HepG2 (cell line): ENCODE measurements around the gene IL17C. TPM values are rescaled to one million over a fixed set of nuclear protein-coding genes. Genes with fewer than 3 reads are reported as not detected.

Experiments
- ATAC-seq: fragments of 200-7000 bp; cut with Tn5 transposase; 3 replicates; pipeline ENCODE4 v1.9.1; 2020; ENCODE audit warnings: mild to moderate bottlenecking, moderate library complexity
- BruUV-seq: library from RNA; stranded (reverse); fragments of 400-500 nt; replicated peaks from 2 replicates; lab custom pipeline; 2021; lab: Mats Ljungman, UMichigan
- CTCF ChIA-PET: fragments of 300-600 bp; formaldehyde crosslinking; extraction: SDS; loops from one replicate; lab custom pipeline; 2021; ENCODE audit warnings: low total read pairs, inconsistent platforms, low intra/inter-chr PET ratio; lab: Yijun Ruan, JAX
- POLR2A ChIA-PET: fragments of 350-600 bp; sonication (Branson Sonifier 250); formaldehyde crosslinking; loops from one replicate; lab custom pipeline; 2020; ENCODE audit warnings: antibody characterized with exemption, inconsistent platforms; lab: Yijun Ruan, JAX
- DNase-seq: peaks from one replicate; pipeline ENCODE4 v3.0.0-alpha.2; 2015; ENCODE audit warnings: low spot score
- FAIRE-seq: peaks from 3 replicates; lab custom pipeline; 2011; peaks lifted over from hg19 to GRCh38; lab: Jason Lieb, UNC
- H2AFZ ChIP-seq: one replicate; pipeline ENCODE4 v1.6.1; 2011; ENCODE audit warnings: low read length, inconsistent platforms
- H3K27ac ChIP-seq: fragments of 300-600 bp; 3 replicates; pipeline ENCODE4 v1.8.0; 2011; ENCODE audit warnings: mixed run types, mild to moderate bottlenecking, mixed read lengths, low read length, inconsistent platforms; ENCODE audit not compliant: insufficient read depth; ENCODE audit errors: extremely low read length
- H3K27me3 ChIP-seq, 2 experiments: fragments of 200-600 bp in 1 of 2; 2 replicates in 1 of 2; 3 replicates in 1 of 2; pipeline versions ENCODE4 v1.6.0 to v1.8.0; 2011; ENCODE audit warnings: low read length in 2 of 2, mild to moderate bottlenecking in 2 of 2, moderate library complexity in 2 of 2, inconsistent platforms in 1 of 2; ENCODE audit not compliant: insufficient read depth in 2 of 2, control insufficient read depth in 1 of 2
- H3K36me3 ChIP-seq, 2 experiments: fragments of 200-600 bp in 1 of 2; replicated peaks in 1 of 2; 2 replicates in 1 of 2; 3 replicates in 1 of 2; pipeline versions ENCODE4 v1.5.1 to v1.8.0; 2011; ENCODE audit warnings: low read length in 2 of 2, inconsistent platforms in 1 of 2; ENCODE audit not compliant: insufficient read depth in 2 of 2, control insufficient read depth in 1 of 2
- H3K4me1 ChIP-seq: 2 replicates; pipeline ENCODE4 v1.5.1; 2012; ENCODE audit warnings: low read length, inconsistent platforms; ENCODE audit not compliant: insufficient read depth
- H3K4me2 ChIP-seq: 2 replicates; pipeline ENCODE4 v1.6.0; 2011; ENCODE audit warnings: low read depth, low read length, inconsistent platforms
- H3K4me3 ChIP-seq, 3 experiments: fragments of 200-600 bp in 1 of 3; sonication (generic), shearing (Covaris generic) in 1 of 3; replicated peaks in 1 of 3; 2 replicates each; pipeline ENCODE4 v1.5.1; 2011 to 2016; ENCODE audit warnings: low read length in 3 of 3, inconsistent platforms in 2 of 3, low read depth in 2 of 3, mild to moderate bottlenecking in 2 of 3, control low read depth in 1 of 3, mixed read lengths in 1 of 3; ENCODE audit not compliant: insufficient read depth in 1 of 3
- H3K79me2 ChIP-seq: one replicate; pipeline ENCODE4 v1.6.1; 2011; ENCODE audit warnings: low read length, inconsistent platforms; ENCODE audit not compliant: insufficient read depth
- H3K9ac ChIP-seq: 2 replicates; pipeline ENCODE4 v1.6.0; 2011; ENCODE audit warnings: mild to moderate bottlenecking, low read depth, low read length, inconsistent platforms; ENCODE audit not compliant: insufficient read depth
- H3K9me3 ChIP-seq: 2 replicates; pipeline ENCODE4 v1.5.1; 2012; ENCODE audit warnings: mild to moderate bottlenecking, low read length
- H4K20me1 ChIP-seq: 2 replicates; pipeline ENCODE4 v1.6.0; 2011; ENCODE audit warnings: inconsistent platforms, mild to moderate bottlenecking, low read length, moderate library complexity; ENCODE audit not compliant: insufficient read depth
- FOXP1 ChIP-seq, 2 experiments: fragments of 450-650 bp in 1 of 2; IDR thresholded peaks; 2 replicates each; pipeline ENCODE4 v1.6.1; 2017 to 2018; ENCODE audit warnings: antibody characterized with exemption in 1 of 2
- HOXA3 ChIP-seq: sonication (generic); formaldehyde crosslinking; IDR thresholded peaks from 2 replicates; pipeline ENCODE4 v1.5.0; 2020; ENCODE audit warnings: missing genetic modification reagents
- KLF13 ChIP-seq: sonication (generic); formaldehyde crosslinking; IDR thresholded peaks from 2 replicates; pipeline ENCODE4 v1.4.0; 2020; ENCODE audit warnings: mild to moderate bottlenecking, missing genetic modification reagents
- MTA1 ChIP-seq: sonication (generic); formaldehyde crosslinking; IDR thresholded peaks from 2 replicates; pipeline ENCODE4 v1.4.0; 2020; ENCODE audit warnings: missing genetic modification reagents, mild to moderate bottlenecking, borderline replicate concordance
- NCOR1 ChIP-seq: fragments of 200-600 bp; sonication (generic); IDR thresholded peaks from 2 replicates; pipeline ENCODE4 v1.7.0; 2017; ENCODE audit warnings: antibody characterized with exemption, low read length, borderline replicate concordance
- NFRKB ChIP-seq: fragments of 450-650 bp; IDR thresholded peaks from 2 replicates; pipeline ENCODE4 v1.6.1; 2017
- PCBP2 ChIP-seq: fragments of 200-400 bp; formaldehyde crosslinking; optimal IDR thresholded peaks from 2 replicates; pipeline ENCODE3; 2018; ENCODE audit warnings: low read length, low read depth; ENCODE audit not compliant: poor library complexity, severe bottlenecking
- TBX3 ChIP-seq: fragments of 450-650 bp; IDR thresholded peaks from 2 replicates; pipeline ENCODE4 v1.6.1; 2017; ENCODE audit warnings: antibody characterized with exemption, mild to moderate bottlenecking, inconsistent platforms, borderline replicate concordance
- ZBTB4 ChIP-seq: sonication (generic); formaldehyde crosslinking; IDR thresholded peaks from 2 replicates; pipeline ENCODE4 v1.4.0; 2020; ENCODE audit warnings: missing genetic modification reagents, mild to moderate bottlenecking, borderline replicate concordance
- ZNF225 ChIP-seq: sonication (generic); formaldehyde crosslinking; IDR thresholded peaks from 2 replicates; pipeline ENCODE4 v1.4.0; 2020; ENCODE audit warnings: mild to moderate bottlenecking, missing genetic modification reagents
- ZNF276 ChIP-seq: sonication (generic); formaldehyde crosslinking; IDR thresholded peaks from 2 replicates; pipeline ENCODE4 v1.4.0; 2020; ENCODE audit warnings: mild to moderate bottlenecking, low read depth, missing genetic modification reagents
- ZNF607 ChIP-seq: sonication (generic); formaldehyde crosslinking; IDR thresholded peaks from 2 replicates; pipeline ENCODE4 v1.5.1; 2020; ENCODE audit warnings: missing genetic modification reagents, mild to moderate bottlenecking, borderline replicate concordance
- ZNF747 ChIP-seq: sonication (generic); formaldehyde crosslinking; IDR thresholded peaks from 2 replicates; pipeline ENCODE4 v1.8.1; 2023; ENCODE audit warnings: missing genetic modification reagents, mild to moderate bottlenecking, borderline replicate concordance
- ZNF839 ChIP-seq: sonication (generic); formaldehyde crosslinking; IDR thresholded peaks from 2 replicates; pipeline ENCODE4 v1.4.0; 2020; ENCODE audit warnings: missing genetic modification reagents, mild to moderate bottlenecking, borderline replicate concordance
- WGBS: methylation state at CpG from one replicate; pipeline ENCODE4 v1.1.6; 2017; ENCODE audit warnings: low lambda C conversion rate; 5-methylcytosine and 5-hydroxymethylcytosine counted together
- in situ Hi-C: cut with HindIII; loops from 2 replicates; pipeline ENCODE4 v1.10.0; 2017; ENCODE audit warnings: low pct_unique_long_range_greater_than_20kb; ENCODE audit not compliant: extremely low pct_ligation_motif_present
- intact Hi-C: fragments of 100-400 bp; cut with micrococcal nuclease; formaldehyde crosslinking; loops from one replicate; pipeline ENCODE4 v1.10.0; 2022; ENCODE audit not compliant: unreplicated experiment
- polyA plus RNA-seq, 8 experiments: library from polyadenylated mRNA; depleted of rRNA in 3 of 8; stranded (reverse) in 7 of 8; unstranded in 1 of 8; fragments of >200 nt; fragmentation: Illumina TruSeq in 4 of 8; extraction: Trizol in 4 of 8; gene quantifications; 2 replicates each; pipeline versions ENCODE4 v1.2.1 to v1.2.3, GENCODE V29; 2011 to 2016; ENCODE audit warnings: low read depth in 4 of 8, missing spikeins in 1 of 8, mixed read lengths in 1 of 8; ENCODE audit not compliant: insufficient read depth in 1 of 8
- total RNA-seq, 5 experiments: library from RNA; depleted of rRNA; stranded (reverse); fragments of >200 nt; fragmentation: Illumina TruSeq; extraction: Trizol; gene quantifications; 2 replicates each; pipeline ENCODE4 v1.2.3, GENCODE V29; 2016; ENCODE audit warnings: low read depth in 1 of 5

The IL17C gene
- total and polyA plus RNA-seq, 2 of the 13 experiments (the other 11 are each of a cell fraction or from before 2014, with no cell fraction given) = not detected

DNA sequence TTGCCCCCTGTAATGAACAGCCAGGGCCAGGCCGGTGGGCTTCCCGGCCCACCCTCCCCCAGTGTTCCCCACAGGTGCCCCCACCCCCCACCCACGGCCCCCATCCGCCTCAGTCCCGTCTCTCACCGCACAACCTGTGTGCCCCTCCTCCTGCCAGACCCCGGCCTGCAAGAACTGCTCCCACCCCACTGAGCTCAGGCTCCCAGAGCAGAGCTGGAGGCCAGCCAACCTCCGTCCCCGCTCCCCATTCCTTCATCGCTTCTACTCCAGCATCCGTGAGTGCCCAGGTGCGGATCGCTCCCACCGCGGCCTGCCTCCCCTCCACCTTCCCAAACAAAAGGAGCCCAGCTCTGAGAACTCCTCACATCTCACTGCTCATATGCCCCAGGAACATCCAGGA is 20.3 kb downstream of the IL17C start:
- ATAC-seq (no peak), DNase-seq (no peak), FAIRE-seq (no peak)
- H3K4me3 ChIP-seq = no peak overlapping the region
- no peak overlapping the region for H3K9ac ChIP-seq
- H3K79me2 ChIP-seq = peaks cover 64% of the 10 kb centered on the region
- POLR2A ChIA-PET = interaction anchor here (1.4 kb wide), 1 partner anchor 9 kb away, joined by 4 read pairs; no protein-coding TSS in a partner anchor
- TF ChIP-seq ZNF747 (0 out of 2 replicates have a peak, but pooled peaks have one; percentile 11), NFRKB (no peak), FOXP1 (IDR thresholded peaks at IDR 0.05) (no peak), FOXP1 (CRISPR knock-in tag; IDR thresholded peaks at IDR 0.05) (no peak), MTA1 (CRISPR knock-in tag) (0 out of 2 replicates have a peak, but pooled peaks have one; percentile 35), ZNF276 (CRISPR knock-in tag) (no peak), ZNF607 (CRISPR knock-in tag) (no peak)
- H3K36me3 ChIP-seq = peaks cover 13 to 51% of the 10 kb centered on the region in 2 experiments
- CTCF ChIA-PET = no interaction called here
- no peak overlapping the region for H3K27ac ChIP-seq
- H2AFZ ChIP-seq = no peak overlapping the region
- H3K27me3 ChIP-seq = no peaks in the 10 kb centered on the region
- H4K20me1 ChIP-seq = peaks cover 41% of the 10 kb centered on the region
- H3K4me1 ChIP-seq = peaks cover 28% of the 10 kb centered on the region
- no peak overlapping the region for H3K4me2 ChIP-seq
- no peaks in the 10 kb centered on the region for H3K9me3 ChIP-seq
- BruUV-seq = no TSS peak
- in situ Hi-C loops (no loop called here), intact Hi-C loops (no loop called here)
- 93% methylated on average over 15 of the region's 15 CpGs for WGBS

DNA sequence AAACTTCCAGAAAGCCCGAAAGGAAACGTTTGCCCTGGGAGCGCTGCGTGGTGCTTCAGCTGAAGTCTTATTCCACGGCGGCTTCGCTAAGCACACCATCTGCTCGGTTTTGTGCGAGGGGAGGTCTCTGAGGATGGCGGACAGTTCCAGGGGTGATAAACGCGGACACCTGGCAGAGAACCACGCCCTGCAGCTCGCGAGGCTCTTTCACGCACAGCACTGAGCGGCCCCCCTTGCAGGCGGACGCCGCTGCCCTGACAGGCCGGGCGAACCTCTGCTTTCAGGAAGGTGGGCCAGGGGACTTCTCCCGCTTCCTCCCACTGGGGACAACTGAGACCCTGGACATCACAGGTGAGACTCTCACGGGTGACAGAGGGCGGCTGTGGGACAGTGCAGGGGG is 20.8 kb downstream of the IL17C start:
- no peak for ATAC-seq
- Histone ChIP-seq H3K4me3 (no peak overlapping the region), H3K27ac (peak overlapping the region; percentile 5), H3K9me3 (no peaks in the 10 kb centered on the region), H3K4me1 (peaks cover 30% of the 10 kb centered on the region), H3K4me2 (peak overlapping the region; percentile 13; the same call in 1 of the 2 replicates), H3K36me3 (peaks cover 13 to 47% of the 10 kb centered on the region in 2 experiments), H3K9ac (no peak overlapping the region; the same call in 1 of the 2 replicates), H4K20me1 (peaks cover 41% of the 10 kb centered on the region), H3K79me2 (peaks cover 68% of the 10 kb centered on the region), H3K27me3 (no peaks in the 10 kb centered on the region), H2AFZ (no peak overlapping the region)
- no peak for DNase-seq
- whole genome bisulfite sequencing = 95% methylated on average over 25 of the region's 25 CpGs
- POLR2A ChIA-PET = interaction anchor here (1.4 kb wide), 1 partner anchor 9 kb away, joined by 4 read pairs; no protein-coding TSS in a partner anchor
- CTCF ChIA-PET = no interaction called here
- in situ Hi-C loops = no loop called here
- FAIRE-seq = no peak
- no TSS peak for BruUV-seq
- intact Hi-C loops = no loop called here
- TF ChIP-seq KLF13 = no peak
- no peak for TF ChIP-seq TBX3
- no peak for TF ChIP-seq NCOR1
- TF ChIP-seq ZBTB4 = peak; percentile 79; the same call in 1 of the 2 replicates
- no peak for TF ChIP-seq ZNF225 (CRISPR knock-in tag)
- TF ChIP-seq HOXA3 (CRISPR knock-in tag) = peak; percentile 25; the same call in 1 of the 2 replicates
- TF ChIP-seq ZNF839 (CRISPR knock-in tag) = 0 out of 2 replicates have a peak, but pooled peaks have one; percentile 41
- no peak for TF ChIP-seq PCBP2
